Measurements from ENCODE around the gene PTPRM.
"Not testable (repeated sequence)": the region's sequence is repeated elsewhere in the genome, so short reads cannot be mapped to it uniquely, and the experiment has no call there.

The PTPRM gene

GRCh38 chr18:7727361-7728076 is 160.4 kb downstream of the PTPRM start:
- DNase-seq (ENCODE audit: low spot score): no peak

GRCh38 chr18:7728297-7728696 is 161.2 kb downstream of the PTPRM start:
- DNase-seq (ENCODE audit: low spot score): no peak

- no peak for DNase-seq (ENCODE audit: low spot score)
Measured at GRCh38 chr18:7729868-7730267, 162.8 kb downstream of the PTPRM start.

GRCh38 chr18:7730682-7731081 is 163.6 kb downstream of the PTPRM start:
- DNase-seq (ENCODE audit: low spot score): no peak

GRCh38 chr18:7733642-7734041 is 166.5 kb downstream of the PTPRM start:
- no peak for DNase-seq (ENCODE audit: low spot score)

- DNase-seq (ENCODE audit: low spot score): no peak
Measured at GRCh38 chr18:7735196-7735595, 168.1 kb downstream of the PTPRM start.

GRCh38 chr18:7735626-7736175 is 168.6 kb downstream of the PTPRM start:
- DNase-seq (ENCODE audit: low spot score): no peak

- not testable (repeated sequence) for DNase-seq (ENCODE audit: low spot score)
Measured at GRCh38 chr18:7736526-7736925, 169.4 kb downstream of the PTPRM start.

- DNase-seq (ENCODE audit: low spot score): no peak
Measured at GRCh38 chr18:7737550-7737949, 170.4 kb downstream of the PTPRM start.

- DNase-seq (ENCODE audit: low spot score): no peak
Measured at GRCh38 chr18:7740821-7741220, 173.7 kb downstream of the PTPRM start.

- DNase-seq (ENCODE audit: low spot score): no peak
Measured at GRCh38 chr18:7741640-7742039, 174.5 kb downstream of the PTPRM start.

- DNase-seq (ENCODE audit: low spot score): no peak
Measured at GRCh38 chr18:7742224-7742623, 175.1 kb downstream of the PTPRM start.

GRCh38 chr18:7743256-7743655 is 176.1 kb downstream of the PTPRM start:
- DNase-seq (ENCODE audit: low spot score): no peak

GRCh38 chr18:7746106-7746505 is 179.0 kb downstream of the PTPRM start:
- DNase-seq (ENCODE audit: low spot score): no peak

- DNase-seq (ENCODE audit: low spot score): no peak
Measured at GRCh38 chr18:7748251-7749007, 181.3 kb downstream of the PTPRM start.

GRCh38 chr18:7749008-7749405 is 181.9 kb downstream of the PTPRM start:
- DNase-seq (ENCODE audit: low spot score): no peak

- DNase-seq (ENCODE audit: low spot score): no peak
Measured at GRCh38 chr18:7749510-7749981, 182.4 kb downstream of the PTPRM start.

GRCh38 chr18:7750095-7750663 is 183.1 kb downstream of the PTPRM start:
- DNase-seq (ENCODE audit: low spot score): no peak

- no peak for DNase-seq (ENCODE audit: low spot score)
Measured at GRCh38 chr18:7750966-7751365, 183.8 kb downstream of the PTPRM start.

- no peak for DNase-seq (ENCODE audit: low spot score)
Measured at GRCh38 chr18:7754258-7754657, 187.1 kb downstream of the PTPRM start.

GRCh38 chr18:7754725-7755181 is 187.6 kb downstream of the PTPRM start:
- DNase-seq (ENCODE audit: low spot score): no peak

- no peak for DNase-seq (ENCODE audit: low spot score)
Measured at GRCh38 chr18:7755753-7756475, 188.8 kb downstream of the PTPRM start.
